IPS-15b (cell line): ENCODE results near the gene NPAS2.

Experiments used
- H3K27me3 ChIP-seq: one replicate; pipeline ENCODE4 v1.6.1; 2013; ENCODE audit warnings: low read length; ENCODE audit not compliant: control insufficient read depth, insufficient read depth
- H3K36me3 ChIP-seq: one replicate; pipeline ENCODE4 v1.6.1; 2013; ENCODE audit warnings: low read length; ENCODE audit not compliant: control insufficient read depth, insufficient read depth
- H3K4me1 ChIP-seq: one replicate; pipeline ENCODE4 v1.6.1; 2013; ENCODE audit warnings: mild to moderate bottlenecking, low read length; ENCODE audit not compliant: control insufficient read depth, insufficient read depth
- H3K4me3 ChIP-seq: one replicate; pipeline ENCODE4 v1.5.1; 2013; ENCODE audit warnings: low read depth, low read length
- H3K9ac ChIP-seq: one replicate; pipeline ENCODE4 v1.6.1; 2013; ENCODE audit warnings: low read depth, mild to moderate bottlenecking, low read length
- H3K9me3 ChIP-seq: one replicate; pipeline ENCODE4 v1.6.1; 2013; ENCODE audit warnings: mild to moderate bottlenecking, low read length; ENCODE audit not compliant: control insufficient read depth, insufficient read depth

The NPAS2 gene

GRCh38 chr2:101001691-101002561, 182.0 kb downstream of the NPAS2 start, which contains the start of gene RPL31:
Gene RPL31 (plus strand): TSS chr2:101002289. CDS start chr2:101002702, 413 bp downstream.
- peak within 1 kb of the TSS; percentile 98 for H3K9ac ChIP-seq
- H3K4me3 ChIP-seq, result peak within 1 kb of the TSS; percentile 95
- H3K36me3 ChIP-seq, result peaks cover 37% of the 10 kb centered on the region
- H3K27me3 ChIP-seq, result peaks cover 6% of the 10 kb centered on the region
- peaks cover 8% of the 10 kb centered on the region for H3K4me1 ChIP-seq
- H3K9me3 ChIP-seq, result no peaks in the 10 kb centered on the region

GRCh38 chr2:101002562-101003277, 182.8 kb downstream of the NPAS2 start:
- Histone ChIP-seq H3K9ac (peak overlapping the region; percentile 98), H3K36me3 (peaks cover 45% of the 10 kb centered on the region), H3K27me3 (peaks cover 6% of the 10 kb centered on the region), H3K9me3 (no peaks in the 10 kb centered on the region), H3K4me1 (peaks cover 12% of the 10 kb centered on the region), H3K4me3 (peak overlapping the region; percentile 95)

- Histone ChIP-seq H3K9ac (peak overlapping the region; percentile 98), H3K4me3 (peak overlapping the region; percentile 95), H3K36me3 (peaks cover 47% of the 10 kb centered on the region), H3K9me3 (no peaks in the 10 kb centered on the region), H3K27me3 (peaks cover 6% of the 10 kb centered on the region), H3K4me1 (peaks cover 12% of the 10 kb centered on the region)
Observed at GRCh38 chr2:101003278-101003775, 183.4 kb downstream of the NPAS2 start.

- Histone ChIP-seq H3K27me3 (peaks cover 6% of the 10 kb centered on the region), H3K4me1 (peaks cover 12% of the 10 kb centered on the region), H3K36me3 (peaks cover 47% of the 10 kb centered on the region), H3K4me3 (no peak overlapping the region), H3K9ac (peak overlapping the region; percentile 98), H3K9me3 (no peaks in the 10 kb centered on the region)
Observed at GRCh38 chr2:101004620-101005325, 184.8 kb downstream of the NPAS2 start.

GRCh38 chr2:101006065-101006715, 186.3 kb downstream of the NPAS2 start:
- H3K36me3 ChIP-seq, result peaks cover 47% of the 10 kb centered on the region
- H3K9me3 ChIP-seq, result no peaks in the 10 kb centered on the region
- H3K4me1 ChIP-seq, result peaks cover 12% of the 10 kb centered on the region
- H3K27me3 ChIP-seq, result peaks cover under 1% of the 10 kb centered on the region
- no peak overlapping the region for H3K4me3 ChIP-seq
- H3K9ac ChIP-seq, result no peak overlapping the region

- no peak overlapping the region for H3K9ac ChIP-seq
- H3K9me3 ChIP-seq, result no peaks in the 10 kb centered on the region
- H3K4me1 ChIP-seq, result peaks cover 12% of the 10 kb centered on the region
- no peaks in the 10 kb centered on the region for H3K27me3 ChIP-seq
- peaks cover 46% of the 10 kb centered on the region for H3K36me3 ChIP-seq
- no peak overlapping the region for H3K4me3 ChIP-seq
Observed at GRCh38 chr2:101007415-101008345, 187.7 kb downstream of the NPAS2 start.

- peaks cover 13% of the 10 kb centered on the region for H3K36me3 ChIP-seq
Observed at GRCh38 chr2:101011152-101011551, 191.2 kb downstream of the NPAS2 start.

GRCh38 chr2:101012054-101012705, 192.2 kb downstream of the NPAS2 start:
- H3K36me3 ChIP-seq, result peaks cover 8% of the 10 kb centered on the region
- no peaks in the 10 kb centered on the region for H3K9me3 ChIP-seq

More at GRCh38 chr2:101011152-101011551, 191.2 kb downstream of the NPAS2 start:
- Histone ChIP-seq H3K9ac (no peak overlapping the region), H3K9me3 (no peaks in the 10 kb centered on the region), H3K27me3 (no peaks in the 10 kb centered on the region), H3K4me1 (peaks cover 4% of the 10 kb centered on the region), H3K4me3 (no peak overlapping the region)

GRCh38 chr2:101012706-101013181, 192.8 kb downstream of the NPAS2 start:
- Histone ChIP-seq H3K36me3 (peaks cover 2% of the 10 kb centered on the region), H3K9ac (no peak overlapping the region)

More at GRCh38 chr2:101012054-101012705, 192.2 kb downstream of the NPAS2 start:
- H3K4me1 ChIP-seq, result peaks cover 4% of the 10 kb centered on the region
- H3K4me3 ChIP-seq, result no peak overlapping the region
- H3K27me3 ChIP-seq, result no peaks in the 10 kb centered on the region
- H3K9ac ChIP-seq, result no peak overlapping the region

More at GRCh38 chr2:101012706-101013181, 192.8 kb downstream of the NPAS2 start:
- H3K4me3 ChIP-seq, result no peak overlapping the region
- no peaks in the 10 kb centered on the region for H3K4me1 ChIP-seq
- H3K9me3 ChIP-seq, result no peaks in the 10 kb centered on the region
- H3K27me3 ChIP-seq, result no peaks in the 10 kb centered on the region
